HEK293 (cell line): Measurements from ENCODE around the gene RASGRP1.

ENCODE experiments used
- CTCF ChIA-PET: fragments of 350-600 bp; formaldehyde crosslinking; extraction: SDS; loops from one replicate; lab custom pipeline; 2021; ENCODE audit warnings: antibody characterized with exemption; lab: Yijun Ruan, JAX
- POLR2A ChIA-PET: fragments of 300-600 bp; formaldehyde crosslinking; extraction: SDS; loops from one replicate; lab custom pipeline; 2020; ENCODE audit warnings: antibody characterized with exemption, inconsistent platforms; lab: Yijun Ruan, JAX
- H3K27ac ChIP-seq: fragments of 200-500 bp; sonication (Bioruptor generic); 2 replicates; pipeline ENCODE4 v1.5.1; 2014; ENCODE audit warnings: low read depth, low read length, control low read depth, inconsistent platforms; ENCODE audit errors: extremely low read depth
- H3K36me3 ChIP-seq, 2 experiments: fragments of 200-500 bp in 1 of 2; sonication (Bioruptor generic) in 1 of 2; 1 replicate in 1 of 2; 2 replicates in 1 of 2; pipeline ENCODE4 v1.5.1; 2014 to 2017; ENCODE audit warnings: inconsistent platforms in 2 of 2, low read length in 2 of 2; ENCODE audit not compliant: control insufficient read depth in 2 of 2, insufficient read depth in 1 of 2
- H3K4me1 ChIP-seq: fragments of 200-500 bp; sonication (Bioruptor generic); 2 replicates; pipeline ENCODE4 v1.5.1; 2014; ENCODE audit warnings: mild to moderate bottlenecking, low read length, inconsistent platforms; ENCODE audit not compliant: control insufficient read depth, insufficient read depth
- H3K4me3 ChIP-seq: 2 replicates; pipeline ENCODE4 v1.5.1; 2011; ENCODE audit warnings: low read depth, mild to moderate bottlenecking, control low read depth, low read length, moderate library complexity
- H3K9me3 ChIP-seq: fragments of 200-500 bp; sonication (Bioruptor generic); 2 replicates; pipeline ENCODE4 v1.5.1; 2014; ENCODE audit warnings: low read depth, low read length, inconsistent platforms; ENCODE audit not compliant: control insufficient read depth, insufficient read depth
- PRDM1 ChIP-seq: fragments of 450-650 bp; formaldehyde crosslinking; IDR thresholded peaks from 2 replicates; pipeline ENCODE4; 2016; ENCODE audit warnings: missing biosample characterization, missing genetic modification characterization
- SP7 ChIP-seq: fragments of 450-650 bp; formaldehyde crosslinking; IDR thresholded peaks from 2 replicates; pipeline ENCODE4 v1.5.1; 2016; ENCODE audit warnings: missing biosample characterization, missing genetic modification characterization
- TCF7L2 ChIP-seq: IDR thresholded peaks from 2 replicates; pipeline ENCODE4 v1.6.1; 2011; ENCODE audit warnings: low read depth, mild to moderate bottlenecking, inconsistent platforms, low read length, moderate library complexity, borderline replicate concordance
- ZIC2 ChIP-seq: fragments of 450-650 bp; formaldehyde crosslinking; IDR thresholded peaks from 2 replicates; pipeline ENCODE4 v1.5.1; 2016; ENCODE audit warnings: missing biosample characterization, missing genetic modification characterization
- ZNF114 ChIP-seq: fragments of 450-650 bp; formaldehyde crosslinking; IDR thresholded peaks from 2 replicates; pipeline ENCODE4 v1.5.0; 2017; ENCODE audit warnings: missing biosample characterization, missing genetic modification characterization
- ZNF140 ChIP-seq: fragments of 450-650 bp; formaldehyde crosslinking; IDR thresholded peaks from 2 replicates; pipeline ENCODE4 v1.5.1; 2016; ENCODE audit warnings: missing biosample characterization, missing genetic modification characterization
- ZNF169 ChIP-seq: fragments of 450-650 bp; formaldehyde crosslinking; IDR thresholded peaks from 2 replicates; pipeline ENCODE4 v1.5.1; 2016; ENCODE audit warnings: missing biosample characterization, missing genetic modification characterization
- ZNF311 ChIP-seq: fragments of 450-650 bp; formaldehyde crosslinking; IDR thresholded peaks from 2 replicates; pipeline ENCODE4 v1.5.1; 2017; ENCODE audit warnings: missing biosample characterization, missing genetic modification characterization, borderline replicate concordance
- ZNF391 ChIP-seq: fragments of 450-650 bp; formaldehyde crosslinking; IDR thresholded peaks from 2 replicates; pipeline ENCODE4 v1.5.1; 2016; ENCODE audit warnings: low read depth, missing biosample characterization, missing genetic modification characterization, borderline replicate concordance
- ZNF548 ChIP-seq: fragments of 450-650 bp; formaldehyde crosslinking; IDR thresholded peaks from 2 replicates; pipeline ENCODE4 v1.5.1; 2016; ENCODE audit warnings: missing biosample characterization, missing genetic modification characterization
- ZNF549 ChIP-seq: fragments of 450-650 bp; IDR thresholded peaks from 2 replicates; pipeline ENCODE4 v1.5.1; 2018; ENCODE audit warnings: missing biosample characterization, missing genetic modification characterization, mild to moderate bottlenecking, inconsistent platforms, moderate library complexity
- ZNF560 ChIP-seq: fragments of 450-650 bp; formaldehyde crosslinking; IDR thresholded peaks from 2 replicates; pipeline ENCODE4 v1.5.1; 2017; ENCODE audit warnings: missing biosample characterization, missing genetic modification characterization, borderline replicate concordance
- ZNF561 ChIP-seq: fragments of 450-650 bp; IDR thresholded peaks from 2 replicates; pipeline ENCODE4 v1.5.1; 2018; ENCODE audit warnings: missing biosample characterization, missing genetic modification characterization, borderline replicate concordance
- ZNF610 ChIP-seq: fragments of 450-650 bp; formaldehyde crosslinking; IDR thresholded peaks from 2 replicates; pipeline ENCODE4 v1.5.1; 2016; ENCODE audit warnings: missing biosample characterization, missing genetic modification characterization, borderline replicate concordance
- ZNF654 ChIP-seq: fragments of 450-650 bp; formaldehyde crosslinking; IDR thresholded peaks from 2 replicates; pipeline ENCODE4 v1.5.1; 2016; ENCODE audit warnings: low read depth, missing biosample characterization, missing genetic modification characterization
- ZNF768 ChIP-seq: fragments of 450-650 bp; formaldehyde crosslinking; IDR thresholded peaks from 2 replicates; pipeline ENCODE4 v1.5.1; 2018; ENCODE audit warnings: missing biosample characterization, mild to moderate bottlenecking, missing genetic modification characterization
- TF ChIP-seq, protein P1 (sequence below): fragments of 450-650 bp; formaldehyde crosslinking; IDR thresholded peaks from 2 replicates; pipeline ENCODE4 v1.5.1; 2017; ENCODE audit warnings: missing biosample characterization, missing genetic modification characterization
- TF ChIP-seq, protein P2 (sequence below): fragments of 450-650 bp; formaldehyde crosslinking; IDR thresholded peaks from 2 replicates; pipeline ENCODE4 v1.5.1; 2017; ENCODE audit warnings: missing biosample characterization, missing genetic modification characterization
- TF ChIP-seq, protein P3 (sequence below): fragments of 450-650 bp; IDR thresholded peaks from 2 replicates; pipeline ENCODE4 v1.5.1; 2018; ENCODE audit warnings: missing biosample characterization, missing genetic modification characterization
- TF ChIP-seq, protein P4 (sequence below): IDR thresholded peaks from 2 replicates; pipeline ENCODE4 v1.6.1; 2011; ENCODE audit warnings: mild to moderate bottlenecking, low read depth, low read length, borderline replicate concordance
- TF ChIP-seq, protein P5 (sequence below): fragments of 450-650 bp; formaldehyde crosslinking; IDR thresholded peaks from 2 replicates; pipeline ENCODE4 v1.5.1; 2016; ENCODE audit warnings: missing biosample characterization, missing genetic modification characterization
- TF ChIP-seq, protein P6 (sequence below): fragments of 450-650 bp; formaldehyde crosslinking; IDR thresholded peaks from 2 replicates; pipeline ENCODE4 v1.5.1; 2016; ENCODE audit warnings: missing biosample characterization, missing genetic modification characterization

Gene RASGRP1

DNA sequence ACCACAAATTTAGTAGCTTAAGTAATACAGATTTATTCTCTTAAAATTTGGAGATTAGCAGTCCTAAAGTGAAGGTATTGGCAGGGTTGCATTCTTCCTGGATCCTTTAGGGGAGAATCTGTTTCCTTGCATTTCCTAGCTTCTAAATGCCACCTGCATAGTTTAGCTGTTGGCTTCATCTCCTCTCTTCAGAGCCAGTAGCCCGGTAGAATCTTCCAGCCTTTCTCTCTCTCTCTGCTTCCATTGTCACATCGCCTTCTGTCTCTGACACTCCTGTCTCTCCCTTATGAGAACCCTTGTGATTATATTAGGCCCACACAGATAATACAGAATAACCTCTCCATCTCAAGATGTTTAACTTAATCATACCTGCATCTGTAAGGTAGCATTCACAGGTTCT, 89.3 kb downstream of the RASGRP1 start (continued):
- TF ChIP-seq, protein P1, sequence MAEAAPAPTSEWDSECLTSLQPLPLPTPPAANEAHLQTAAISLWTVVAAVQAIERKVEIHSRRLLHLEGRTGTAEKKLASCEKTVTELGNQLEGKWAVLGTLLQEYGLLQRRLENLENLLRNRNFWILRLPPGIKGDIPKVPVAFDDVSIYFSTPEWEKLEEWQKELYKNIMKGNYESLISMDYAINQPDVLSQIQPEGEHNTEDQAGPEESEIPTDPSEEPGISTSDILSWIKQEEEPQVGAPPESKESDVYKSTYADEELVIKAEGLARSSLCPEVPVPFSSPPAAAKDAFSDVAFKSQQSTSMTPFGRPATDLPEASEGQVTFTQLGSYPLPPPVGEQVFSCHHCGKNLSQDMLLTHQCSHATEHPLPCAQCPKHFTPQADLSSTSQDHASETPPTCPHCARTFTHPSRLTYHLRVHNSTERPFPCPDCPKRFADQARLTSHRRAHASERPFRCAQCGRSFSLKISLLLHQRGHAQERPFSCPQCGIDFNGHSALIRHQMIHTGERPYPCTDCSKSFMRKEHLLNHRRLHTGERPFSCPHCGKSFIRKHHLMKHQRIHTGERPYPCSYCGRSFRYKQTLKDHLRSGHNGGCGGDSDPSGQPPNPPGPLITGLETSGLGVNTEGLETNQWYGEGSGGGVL, result no peak
- TF ChIP-seq ZNF768 (tag by site-specific recombination) (no peak), TCF7L2 (no peak), PRDM1 (tag by site-specific recombination) (no peak)
- TF ChIP-seq, protein P2, sequence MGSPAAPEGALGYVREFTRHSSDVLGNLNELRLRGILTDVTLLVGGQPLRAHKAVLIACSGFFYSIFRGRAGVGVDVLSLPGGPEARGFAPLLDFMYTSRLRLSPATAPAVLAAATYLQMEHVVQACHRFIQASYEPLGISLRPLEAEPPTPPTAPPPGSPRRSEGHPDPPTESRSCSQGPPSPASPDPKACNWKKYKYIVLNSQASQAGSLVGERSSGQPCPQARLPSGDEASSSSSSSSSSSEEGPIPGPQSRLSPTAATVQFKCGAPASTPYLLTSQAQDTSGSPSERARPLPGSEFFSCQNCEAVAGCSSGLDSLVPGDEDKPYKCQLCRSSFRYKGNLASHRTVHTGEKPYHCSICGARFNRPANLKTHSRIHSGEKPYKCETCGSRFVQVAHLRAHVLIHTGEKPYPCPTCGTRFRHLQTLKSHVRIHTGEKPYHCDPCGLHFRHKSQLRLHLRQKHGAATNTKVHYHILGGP (tag by site-specific recombination), result no peak
- TF ChIP-seq, protein P3, sequence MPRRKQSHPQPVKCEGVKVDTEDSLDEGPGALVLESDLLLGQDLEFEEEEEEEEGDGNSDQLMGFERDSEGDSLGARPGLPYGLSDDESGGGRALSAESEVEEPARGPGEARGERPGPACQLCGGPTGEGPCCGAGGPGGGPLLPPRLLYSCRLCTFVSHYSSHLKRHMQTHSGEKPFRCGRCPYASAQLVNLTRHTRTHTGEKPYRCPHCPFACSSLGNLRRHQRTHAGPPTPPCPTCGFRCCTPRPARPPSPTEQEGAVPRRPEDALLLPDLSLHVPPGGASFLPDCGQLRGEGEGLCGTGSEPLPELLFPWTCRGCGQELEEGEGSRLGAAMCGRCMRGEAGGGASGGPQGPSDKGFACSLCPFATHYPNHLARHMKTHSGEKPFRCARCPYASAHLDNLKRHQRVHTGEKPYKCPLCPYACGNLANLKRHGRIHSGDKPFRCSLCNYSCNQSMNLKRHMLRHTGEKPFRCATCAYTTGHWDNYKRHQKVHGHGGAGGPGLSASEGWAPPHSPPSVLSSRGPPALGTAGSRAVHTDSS (tag by site-specific recombination), result no peak
- TF ChIP-seq, all 188 proteins: peak for 0

DNA sequence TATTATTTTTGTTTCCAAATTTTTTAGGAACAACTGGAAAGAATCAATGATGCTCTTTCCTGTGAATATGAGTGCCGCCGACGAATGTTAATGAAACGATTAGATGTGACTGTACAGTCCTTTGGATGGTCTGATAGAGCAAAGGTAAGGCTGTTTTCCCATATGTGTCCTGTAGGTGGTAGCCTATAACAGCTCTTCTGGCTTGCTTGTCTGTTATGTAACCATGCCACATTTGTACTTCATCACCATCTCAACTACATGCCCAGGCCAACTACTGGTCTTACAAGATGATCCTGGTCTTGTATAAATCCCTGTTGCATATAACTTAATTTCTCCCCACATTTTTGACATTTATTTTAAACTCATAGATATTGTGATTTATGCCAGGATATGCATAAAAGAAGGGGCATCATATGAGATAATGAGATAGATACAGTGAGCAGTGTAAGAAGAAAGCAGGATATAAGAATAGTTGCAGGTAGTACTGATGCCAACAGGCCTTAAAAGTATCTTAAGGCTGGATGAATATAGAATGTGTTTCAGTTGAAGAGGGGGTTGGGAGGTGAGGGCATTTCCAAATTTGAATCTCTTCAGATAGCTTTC, 90.4 kb downstream of the RASGRP1 start:
- peak; percentile 57 for TF ChIP-seq ZNF654 (tag by site-specific recombination)
- TF ChIP-seq ZNF311 (tag by site-specific recombination), result no peak
- no peak for TF ChIP-seq ZNF169 (tag by site-specific recombination)
- ChIA-PET POLR2A (no interaction called here), CTCF (interaction anchor here (1.2 to 5.6 kb wide), 7 partner anchors 10 to 226 kb away, joined by 3 to 30 read pairs (median 5); no protein-coding TSS in a partner anchor)
- H3K36me3 ChIP-seq, result peaks cover 11 to 53% of the 10 kb centered on the region in 2 experiments
- H3K9me3 ChIP-seq, result no peaks in the 10 kb centered on the region
- no peak overlapping the region for H3K27ac ChIP-seq
- no peaks in the 10 kb centered on the region for H3K4me1 ChIP-seq
- no peak overlapping the region for H3K4me3 ChIP-seq

DNA sequence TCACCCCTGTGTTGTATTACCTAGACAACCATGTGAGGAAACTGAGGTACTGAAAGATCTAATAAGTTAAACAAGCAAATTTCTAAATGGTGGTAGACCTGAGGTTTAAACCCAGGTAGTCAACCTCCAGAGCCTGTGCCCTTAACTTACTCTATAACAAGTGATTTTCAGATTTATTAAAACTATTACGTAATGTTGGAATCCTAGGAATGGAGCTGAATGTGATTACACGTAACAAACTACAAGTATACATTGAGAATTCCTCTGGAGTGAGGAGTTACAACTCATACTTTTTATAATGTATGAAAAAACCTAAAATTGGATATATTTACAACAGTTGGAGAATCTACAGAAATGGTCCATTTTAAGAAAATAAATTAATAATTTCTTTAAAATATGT, 92.6 kb downstream of the RASGRP1 start:
- CTCF ChIA-PET, result interaction anchor here (0.6 to 2.2 kb wide), 5 partner anchors 32 to 1097 kb away, joined by 3 to 12 read pairs (median 5); no protein-coding TSS in a partner anchor
- Histone ChIP-seq H3K9me3 (no peaks in the 10 kb centered on the region), H3K36me3 (peaks cover 11 to 46% of the 10 kb centered on the region in 2 experiments), H3K27ac (no peak overlapping the region), H3K4me3 (no peak overlapping the region), H3K4me1 (no peaks in the 10 kb centered on the region)
- POLR2A ChIA-PET, result no interaction called here
- TF ChIP-seq ZNF549 (tag by site-specific recombination) (no peak), ZNF560 (tag by site-specific recombination) (no peak), ZNF114 (tag by site-specific recombination) (no peak), ZNF548 (no peak), ZNF561 (tag by site-specific recombination) (no peak), ZNF140 (tag by site-specific recombination) (no peak), ZNF391 (no peak), SP7 (tag by site-specific recombination) (no peak), ZNF768 (tag by site-specific recombination) (no peak), ZNF654 (tag by site-specific recombination) (no peak), ZIC2 (tag by site-specific recombination) (no peak), ZNF610 (tag by site-specific recombination) (no peak)
- TF ChIP-seq, protein P4, sequence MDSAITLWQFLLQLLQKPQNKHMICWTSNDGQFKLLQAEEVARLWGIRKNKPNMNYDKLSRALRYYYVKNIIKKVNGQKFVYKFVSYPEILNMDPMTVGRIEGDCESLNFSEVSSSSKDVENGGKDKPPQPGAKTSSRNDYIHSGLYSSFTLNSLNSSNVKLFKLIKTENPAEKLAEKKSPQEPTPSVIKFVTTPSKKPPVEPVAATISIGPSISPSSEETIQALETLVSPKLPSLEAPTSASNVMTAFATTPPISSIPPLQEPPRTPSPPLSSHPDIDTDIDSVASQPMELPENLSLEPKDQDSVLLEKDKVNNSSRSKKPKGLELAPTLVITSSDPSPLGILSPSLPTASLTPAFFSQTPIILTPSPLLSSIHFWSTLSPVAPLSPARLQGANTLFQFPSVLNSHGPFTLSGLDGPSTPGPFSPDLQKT, result no peak
- TF ChIP-seq, protein P5, sequence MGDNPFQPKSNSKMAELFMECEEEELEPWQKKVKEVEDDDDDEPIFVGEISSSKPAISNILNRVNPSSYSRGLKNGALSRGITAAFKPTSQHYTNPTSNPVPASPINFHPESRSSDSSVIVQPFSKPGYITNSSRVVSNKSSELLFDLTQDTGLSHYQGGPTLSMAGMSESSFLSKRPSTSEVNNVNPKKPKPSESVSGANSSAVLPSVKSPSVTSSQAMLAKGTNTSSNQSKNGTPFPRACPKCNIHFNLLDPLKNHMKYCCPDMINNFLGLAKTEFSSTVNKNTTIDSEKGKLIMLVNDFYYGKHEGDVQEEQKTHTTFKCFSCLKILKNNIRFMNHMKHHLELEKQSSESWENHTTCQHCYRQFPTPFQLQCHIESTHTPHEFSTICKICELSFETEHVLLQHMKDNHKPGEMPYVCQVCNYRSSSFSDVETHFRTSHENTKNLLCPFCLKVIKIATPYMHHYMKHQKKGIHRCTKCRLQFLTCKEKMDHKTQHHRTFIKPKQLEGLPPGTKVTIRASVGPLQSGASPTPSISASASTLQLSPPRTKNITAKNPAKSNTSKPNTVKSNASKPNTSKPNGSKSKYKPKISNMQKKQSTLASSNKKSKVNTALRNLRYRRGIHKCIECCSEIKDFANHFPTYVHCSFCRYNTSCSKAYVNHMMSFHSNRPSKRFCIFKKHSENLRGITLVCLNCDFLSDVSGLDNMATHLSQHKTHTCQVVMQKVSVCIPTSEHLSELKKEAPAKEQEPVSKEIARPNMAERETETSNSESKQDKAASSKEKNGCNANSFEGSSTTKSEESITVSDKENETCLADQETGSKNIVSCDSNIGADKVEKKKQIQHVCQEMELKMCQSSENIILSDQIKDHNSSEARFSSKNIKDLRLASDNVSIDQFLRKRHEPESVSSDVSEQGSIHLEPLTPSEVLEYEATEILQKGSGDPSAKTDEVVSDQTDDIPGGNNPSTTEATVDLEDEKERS, result no peak
- TF ChIP-seq, protein P6, sequence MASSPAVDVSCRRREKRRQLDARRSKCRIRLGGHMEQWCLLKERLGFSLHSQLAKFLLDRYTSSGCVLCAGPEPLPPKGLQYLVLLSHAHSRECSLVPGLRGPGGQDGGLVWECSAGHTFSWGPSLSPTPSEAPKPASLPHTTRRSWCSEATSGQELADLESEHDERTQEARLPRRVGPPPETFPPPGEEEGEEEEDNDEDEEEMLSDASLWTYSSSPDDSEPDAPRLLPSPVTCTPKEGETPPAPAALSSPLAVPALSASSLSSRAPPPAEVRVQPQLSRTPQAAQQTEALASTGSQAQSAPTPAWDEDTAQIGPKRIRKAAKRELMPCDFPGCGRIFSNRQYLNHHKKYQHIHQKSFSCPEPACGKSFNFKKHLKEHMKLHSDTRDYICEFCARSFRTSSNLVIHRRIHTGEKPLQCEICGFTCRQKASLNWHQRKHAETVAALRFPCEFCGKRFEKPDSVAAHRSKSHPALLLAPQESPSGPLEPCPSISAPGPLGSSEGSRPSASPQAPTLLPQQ (tag by site-specific recombination), result no peak
